ENCODE results near the gene ELAVL3.

Gene ELAVL3

GRCh38 chr19:11480715-11481533, at the start of gene ELAVL3:
Gene ELAVL3 (minus strand): TSS chr19:11481046. CDS start chr19:11480608, 438 bp downstream.
- DNase-seq (ENCODE audit: low read depth, low spot score), result no peak
- peak within 1 kb of the TSS; percentile 23; the same call in 1 of the 2 replicates for H3K4me3 ChIP-seq (ENCODE audit: low read length)
- no peak within 1 kb of the TSS for H3K27ac ChIP-seq (ENCODE audit: low read length)
- no peaks in the 10 kb centered on the region for H3K36me3 ChIP-seq (ENCODE audit: control insufficient read depth, insufficient read depth, low read length)
- WGBS (ENCODE audit: insufficient coverage, insufficient read length), result no CpG with 5 or more reads among the region's 77 CpGs
- peaks cover 6% of the 10 kb centered on the region; the same call in 1 of the 2 replicates for H3K27me3 ChIP-seq (ENCODE audit: control insufficient read depth, insufficient read depth, low read length)
- peaks cover 6% of the 10 kb centered on the region; the same call in 1 of the 2 replicates for H3K4me1 ChIP-seq (ENCODE audit: control insufficient read depth, insufficient read depth, low read length)
- H3K9me3 ChIP-seq (ENCODE audit: control insufficient read depth, insufficient read depth, low read length), result no peaks in the 10 kb centered on the region

GRCh38 chr19:11530432-11530831, 49.6 kb upstream of the ELAVL3 start:
- no peaks in the 10 kb centered on the region for H3K27me3 ChIP-seq (ENCODE audit: control insufficient read depth, insufficient read depth, low read length)
- peaks cover under 1% of the 10 kb centered on the region; the same call in 1 of the 2 replicates for H3K4me1 ChIP-seq (ENCODE audit: control insufficient read depth, insufficient read depth, low read length)
- no peak overlapping the region for H3K27ac ChIP-seq (ENCODE audit: low read length)
- no peaks in the 10 kb centered on the region for H3K36me3 ChIP-seq (ENCODE audit: control insufficient read depth, insufficient read depth, low read length)
- DNase-seq (ENCODE audit: low read depth, low spot score), result peak; percentile 89
- no peak overlapping the region for H3K4me3 ChIP-seq (ENCODE audit: low read length)
- WGBS (ENCODE audit: insufficient coverage, insufficient read length), result no CpG with 5 or more reads among the region's 9 CpGs
- H3K9me3 ChIP-seq (ENCODE audit: control insufficient read depth, insufficient read depth, low read length), result no peaks in the 10 kb centered on the region

- DNase-seq (ENCODE audit: low read depth, low spot score), result peak; percentile 94
- no peak within 1 kb of the TSS for H3K27ac ChIP-seq (ENCODE audit: low read length)
- peak within 1 kb of the TSS; percentile 86 for H3K4me3 ChIP-seq (ENCODE audit: low read length)
- H3K4me1 ChIP-seq (ENCODE audit: control insufficient read depth, insufficient read depth, low read length), result no peaks in the 10 kb centered on the region
- H3K36me3 ChIP-seq (ENCODE audit: control insufficient read depth, insufficient read depth, low read length), result no peaks in the 10 kb centered on the region
- H3K27me3 ChIP-seq (ENCODE audit: control insufficient read depth, insufficient read depth, low read length), result no peaks in the 10 kb centered on the region
- WGBS (ENCODE audit: insufficient coverage, insufficient read length), result no CpG with 5 or more reads among the region's 47 CpGs
- H3K9me3 ChIP-seq (ENCODE audit: control insufficient read depth, insufficient read depth, low read length), result no peaks in the 10 kb centered on the region
Observed at GRCh38 chr19:11528551-11529341, 47.9 kb upstream of the ELAVL3 start, which contains the start of gene ECSIT. Gene ECSIT (minus strand): TSS chr19:11529134. CDS start chr19:11519170, 9,964 bp downstream.

GRCh38 chr19:11519138-11519537, 38.3 kb upstream of the ELAVL3 start:
- no peaks in the 10 kb centered on the region for H3K9me3 ChIP-seq (ENCODE audit: control insufficient read depth, insufficient read depth, low read length)
- peaks cover 2% of the 10 kb centered on the region; the same call in 1 of the 2 replicates for H3K36me3 ChIP-seq (ENCODE audit: control insufficient read depth, insufficient read depth, low read length)
- H3K27me3 ChIP-seq (ENCODE audit: control insufficient read depth, insufficient read depth, low read length), result no peaks in the 10 kb centered on the region
- H3K4me1 ChIP-seq (ENCODE audit: control insufficient read depth, insufficient read depth, low read length), result no peaks in the 10 kb centered on the region
- WGBS (ENCODE audit: insufficient coverage, insufficient read length), result no CpG with 5 or more reads among the region's 9 CpGs
- DNase-seq (ENCODE audit: low read depth, low spot score), result no peak
- H3K4me3 ChIP-seq (ENCODE audit: low read length), result no peak overlapping the region
- H3K27ac ChIP-seq (ENCODE audit: low read length), result no peak overlapping the region

GRCh38 chr19:11513946-11514345, 33.1 kb upstream of the ELAVL3 start:
- peaks cover 3% of the 10 kb centered on the region; the same call in 1 of the 2 replicates for H3K36me3 ChIP-seq (ENCODE audit: control insufficient read depth, insufficient read depth, low read length)
- WGBS (ENCODE audit: insufficient coverage, insufficient read length), result no CpG with 5 or more reads among the region's 20 CpGs

GRCh38 chr19:11510444-11510843, 29.6 kb upstream of the ELAVL3 start:
- no peak overlapping the region for H3K27ac ChIP-seq (ENCODE audit: low read length)
- H3K27me3 ChIP-seq (ENCODE audit: control insufficient read depth, insufficient read depth, low read length), result no peaks in the 10 kb centered on the region
- no peaks in the 10 kb centered on the region; the same call in 1 of the 2 replicates for H3K4me1 ChIP-seq (ENCODE audit: control insufficient read depth, insufficient read depth, low read length)
- no peak overlapping the region for H3K4me3 ChIP-seq (ENCODE audit: low read length)
- H3K9me3 ChIP-seq (ENCODE audit: control insufficient read depth, insufficient read depth, low read length), result no peaks in the 10 kb centered on the region
- peaks cover 3% of the 10 kb centered on the region; the same call in 1 of the 2 replicates for H3K36me3 ChIP-seq (ENCODE audit: control insufficient read depth, insufficient read depth, low read length)
- no peak for DNase-seq (ENCODE audit: low read depth, low spot score)
- no CpG with 5 or more reads among the region's 8 CpGs for WGBS (ENCODE audit: insufficient coverage, insufficient read length)

More at GRCh38 chr19:11513946-11514345, 33.1 kb upstream of the ELAVL3 start:
- Histone ChIP-seq H3K27ac (ENCODE audit: low read length) (no peak overlapping the region), H3K4me1 (ENCODE audit: control insufficient read depth, insufficient read depth, low read length) (no peaks in the 10 kb centered on the region), H3K4me3 (ENCODE audit: low read length) (no peak overlapping the region), H3K9me3 (ENCODE audit: control insufficient read depth, insufficient read depth, low read length) (no peaks in the 10 kb centered on the region), H3K27me3 (ENCODE audit: control insufficient read depth, insufficient read depth, low read length) (no peaks in the 10 kb centered on the region)
- no peak for DNase-seq (ENCODE audit: low read depth, low spot score)

GRCh38 chr19:11507370-11508078, 26.7 kb upstream of the ELAVL3 start:
- Histone ChIP-seq H3K9me3 (ENCODE audit: control insufficient read depth, insufficient read depth, low read length) (no peaks in the 10 kb centered on the region), H3K4me3 (ENCODE audit: low read length) (no peak overlapping the region), H3K27me3 (ENCODE audit: control insufficient read depth, insufficient read depth, low read length) (no peaks in the 10 kb centered on the region), H3K36me3 (ENCODE audit: control insufficient read depth, insufficient read depth, low read length) (no peaks in the 10 kb centered on the region), H3K27ac (ENCODE audit: low read length) (no peak overlapping the region), H3K4me1 (ENCODE audit: control insufficient read depth, insufficient read depth, low read length) (no peaks in the 10 kb centered on the region; the same call in 1 of the 2 replicates)
- no peak for DNase-seq (ENCODE audit: low read depth, low spot score)
- WGBS (ENCODE audit: insufficient coverage, insufficient read length), result no CpG with 5 or more reads among the region's 18 CpGs

- H3K4me3 ChIP-seq (ENCODE audit: low read length), result no peak overlapping the region
- no peak overlapping the region for H3K27ac ChIP-seq (ENCODE audit: low read length)
- DNase-seq (ENCODE audit: low read depth, low spot score), result no peak
- WGBS (ENCODE audit: insufficient coverage, insufficient read length), result no CpG with 5 or more reads among the region's 6 CpGs
- H3K9me3 ChIP-seq (ENCODE audit: control insufficient read depth, insufficient read depth, low read length), result no peaks in the 10 kb centered on the region
- no peaks in the 10 kb centered on the region for H3K27me3 ChIP-seq (ENCODE audit: control insufficient read depth, insufficient read depth, low read length)
- no peaks in the 10 kb centered on the region for H3K36me3 ChIP-seq (ENCODE audit: control insufficient read depth, insufficient read depth, low read length)
- H3K4me1 ChIP-seq (ENCODE audit: control insufficient read depth, insufficient read depth, low read length), result no peaks in the 10 kb centered on the region; the same call in 1 of the 2 replicates
Observed at GRCh38 chr19:11506967-11507366, 26.1 kb upstream of the ELAVL3 start.

GRCh38 chr19:11506101-11506555, 25.3 kb upstream of the ELAVL3 start:
- H3K27me3 ChIP-seq (ENCODE audit: control insufficient read depth, insufficient read depth, low read length), result no peaks in the 10 kb centered on the region
- H3K4me1 ChIP-seq (ENCODE audit: control insufficient read depth, insufficient read depth, low read length), result no peaks in the 10 kb centered on the region; the same call in 1 of the 2 replicates
- no peaks in the 10 kb centered on the region for H3K36me3 ChIP-seq (ENCODE audit: control insufficient read depth, insufficient read depth, low read length)
- peak overlapping the region; percentile 16; the same call in 1 of the 2 replicates for H3K4me3 ChIP-seq (ENCODE audit: low read length)
- no peak overlapping the region for H3K27ac ChIP-seq (ENCODE audit: low read length)
- H3K9me3 ChIP-seq (ENCODE audit: control insufficient read depth, insufficient read depth, low read length), result no peaks in the 10 kb centered on the region
- no peak for DNase-seq (ENCODE audit: low read depth, low spot score)
- WGBS (ENCODE audit: insufficient coverage, insufficient read length), result no CpG with 5 or more reads among the region's 20 CpGs
